ENCODE measurements around the gene TMEM151A.
A peak's percentile ranks its signal among the peaks of the same experiment; 100 is the strongest.

Gene TMEM151A

GRCh38 chr11:66324664-66325063 lies 33.0 kb downstream of the TMEM151A start:
- no peak for DNase-seq

- DNase-seq = no peak
Observed at GRCh38 chr11:66325263-66325671, 33.6 kb downstream of the TMEM151A start.

DNA sequence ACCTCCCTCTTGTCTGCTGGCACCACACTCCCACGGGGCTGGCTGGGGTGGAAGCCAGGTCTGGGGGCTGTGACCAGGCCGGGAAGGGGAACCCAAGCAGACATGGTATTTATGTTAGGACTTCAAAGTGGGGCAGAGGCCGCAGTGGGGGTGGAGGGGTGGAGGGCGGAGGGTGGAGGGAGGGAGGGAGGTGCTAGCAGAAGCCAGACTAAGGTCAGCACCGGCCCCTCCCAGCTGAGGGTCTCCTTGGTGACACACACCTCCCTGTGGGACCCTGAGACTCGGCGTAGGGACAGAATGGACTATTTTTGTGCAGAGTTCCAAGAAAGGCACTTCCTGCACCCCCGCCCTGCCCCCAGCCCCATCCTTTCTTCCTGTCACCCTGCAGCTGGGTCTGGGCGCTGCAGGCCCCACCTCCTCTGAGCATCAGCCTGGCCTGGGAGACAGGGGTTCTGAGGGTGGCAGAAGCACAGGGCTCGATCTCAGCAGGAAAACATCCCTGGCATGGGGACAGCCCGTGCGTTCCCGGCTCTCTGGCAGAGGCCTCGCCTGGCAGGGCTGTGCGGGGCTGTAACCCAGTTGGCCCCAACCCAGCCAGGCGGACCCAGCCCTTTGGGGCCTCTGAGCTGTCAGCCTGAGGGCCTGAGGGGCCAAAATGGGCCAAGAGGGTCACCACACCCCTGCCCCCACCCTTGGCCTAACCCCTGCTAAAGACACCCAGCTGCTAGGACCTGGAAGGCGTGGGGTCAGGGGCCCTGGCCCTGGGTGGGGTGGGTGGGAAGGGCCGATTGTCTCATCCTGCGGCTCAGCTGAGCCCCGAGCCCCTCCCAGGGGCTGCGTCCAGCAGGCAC lies 34.8 kb downstream of the TMEM151A start:
- no peak for DNase-seq

DNA sequence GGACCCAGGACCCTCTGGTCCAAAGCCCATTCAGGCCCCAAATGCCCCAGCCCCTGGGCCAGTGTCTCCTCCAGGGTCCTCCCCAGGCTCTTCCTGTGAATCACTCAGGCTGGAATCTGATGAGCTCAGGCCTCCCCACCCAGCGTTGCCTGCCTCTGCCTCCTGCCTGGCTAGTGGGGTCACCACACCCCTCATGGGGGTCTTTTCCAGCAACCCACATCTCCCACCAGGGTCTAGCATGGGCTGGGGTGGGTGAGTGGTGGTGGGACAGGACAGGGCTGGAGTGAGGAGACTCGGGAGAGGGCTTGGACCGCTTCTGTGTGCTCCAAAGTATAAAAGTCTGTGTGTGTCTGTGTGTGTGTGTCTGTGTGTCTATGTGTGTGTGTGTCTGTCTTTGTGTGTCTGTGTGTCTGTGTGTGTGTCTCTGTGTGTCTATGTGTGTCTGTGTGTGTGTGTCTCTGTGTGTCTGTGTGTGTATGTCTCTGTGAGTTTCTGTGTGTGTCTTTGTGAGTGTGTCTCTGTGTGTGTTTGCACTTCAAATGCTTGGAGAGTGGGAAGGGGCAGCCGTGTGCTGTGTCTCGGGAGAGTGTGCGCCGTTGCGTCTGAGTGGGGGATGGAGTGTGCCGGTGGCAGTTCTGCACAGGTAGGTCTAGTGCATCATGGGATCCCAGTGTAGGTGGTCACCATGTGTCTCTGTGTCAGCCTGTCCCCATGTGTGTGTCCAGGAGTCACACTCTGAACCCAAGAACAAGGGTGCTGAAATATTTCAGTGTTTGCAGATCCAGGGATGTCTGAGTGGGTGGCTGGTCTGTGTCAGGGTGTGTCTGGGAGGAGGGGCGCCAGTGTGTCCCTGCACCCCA lies 35.7 kb downstream of the TMEM151A start:
- no peak for DNase-seq

DNA sequence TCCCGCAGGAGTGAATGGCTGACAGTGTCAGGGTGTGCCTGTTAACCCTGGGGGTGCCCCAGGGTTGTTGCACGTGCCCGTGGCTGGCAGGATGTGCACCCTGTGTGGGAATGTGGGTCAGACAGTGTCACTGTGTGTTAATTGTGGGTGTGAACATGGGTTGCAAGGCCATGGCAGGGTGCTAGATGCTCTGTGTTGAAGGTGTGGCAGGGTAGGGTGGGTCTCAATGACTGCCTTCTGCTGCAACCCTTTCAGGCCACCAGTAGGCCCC lies 36.3 kb downstream of the TMEM151A start:
- no peak for DNase-seq

- DNase-seq = peak; percentile 55 to 63
Observed at GRCh38 chr11:66328302-66329144, 36.8 kb downstream of the TMEM151A start.

GRCh38 chr11:66329165-66329673 lies 37.5 kb downstream of the TMEM151A start:
- DNase-seq = no peak

GRCh38 chr11:66330931-66331330 lies 39.2 kb downstream of the TMEM151A start:
- DNase-seq = no peak

- no peak for DNase-seq
Observed at GRCh38 chr11:66331542-66332370, 40.1 kb downstream of the TMEM151A start.

DNA sequence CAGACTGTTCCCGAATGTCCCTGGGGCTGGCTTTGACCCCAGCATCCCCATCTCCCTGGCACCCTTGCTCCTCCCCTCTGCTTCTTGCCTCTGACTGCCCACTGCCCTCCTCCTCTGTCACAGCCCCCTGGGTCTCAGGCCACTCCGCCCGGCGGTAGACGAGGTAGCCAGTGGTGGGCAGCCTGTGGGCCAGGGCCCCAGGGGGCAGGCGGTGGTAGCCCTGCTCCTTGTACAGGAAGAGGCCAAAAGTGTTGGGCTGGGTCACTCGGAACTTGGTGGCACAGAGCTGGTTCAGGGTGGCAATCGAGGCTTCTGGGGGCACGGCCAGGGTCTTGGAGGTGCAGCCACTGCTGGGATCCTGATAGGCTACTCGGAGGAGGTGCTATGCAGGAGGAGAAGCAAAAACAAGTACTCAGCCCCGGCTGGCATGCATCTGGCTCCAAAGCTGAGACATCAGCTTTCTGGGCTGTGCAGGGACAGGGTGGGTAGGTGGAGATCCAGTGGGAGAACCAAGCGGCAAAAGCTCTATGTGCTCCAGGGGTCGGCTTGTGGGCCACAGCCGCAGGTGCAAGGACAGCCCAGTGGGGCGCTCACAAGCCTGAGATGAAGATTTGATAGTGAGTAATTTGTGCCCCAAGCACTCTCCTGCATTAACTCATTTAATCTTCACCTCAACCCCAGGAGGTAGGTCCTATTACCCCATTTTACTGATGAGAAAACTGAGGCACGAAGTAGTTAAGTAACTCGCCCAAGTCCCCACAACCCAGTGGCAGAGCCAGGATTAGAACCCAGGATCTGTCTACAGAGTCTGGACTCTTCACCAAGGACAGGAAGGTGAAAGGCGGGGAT lies 40.9 kb downstream of the TMEM151A start:
- no peak for DNase-seq

GRCh38 chr11:66333220-66333877 lies 41.7 kb downstream of the TMEM151A start:
- DNase-seq = no peak

GRCh38 chr11:66333896-66334604 lies 42.4 kb downstream of the TMEM151A start:
- no peak for DNase-seq

GRCh38 chr11:66334605-66335442 lies 43.1 kb downstream of the TMEM151A start:
- DNase-seq = no peak

- no peak for DNase-seq
Observed at GRCh38 chr11:66335531-66336233, 44.0 kb downstream of the TMEM151A start.

DNA sequence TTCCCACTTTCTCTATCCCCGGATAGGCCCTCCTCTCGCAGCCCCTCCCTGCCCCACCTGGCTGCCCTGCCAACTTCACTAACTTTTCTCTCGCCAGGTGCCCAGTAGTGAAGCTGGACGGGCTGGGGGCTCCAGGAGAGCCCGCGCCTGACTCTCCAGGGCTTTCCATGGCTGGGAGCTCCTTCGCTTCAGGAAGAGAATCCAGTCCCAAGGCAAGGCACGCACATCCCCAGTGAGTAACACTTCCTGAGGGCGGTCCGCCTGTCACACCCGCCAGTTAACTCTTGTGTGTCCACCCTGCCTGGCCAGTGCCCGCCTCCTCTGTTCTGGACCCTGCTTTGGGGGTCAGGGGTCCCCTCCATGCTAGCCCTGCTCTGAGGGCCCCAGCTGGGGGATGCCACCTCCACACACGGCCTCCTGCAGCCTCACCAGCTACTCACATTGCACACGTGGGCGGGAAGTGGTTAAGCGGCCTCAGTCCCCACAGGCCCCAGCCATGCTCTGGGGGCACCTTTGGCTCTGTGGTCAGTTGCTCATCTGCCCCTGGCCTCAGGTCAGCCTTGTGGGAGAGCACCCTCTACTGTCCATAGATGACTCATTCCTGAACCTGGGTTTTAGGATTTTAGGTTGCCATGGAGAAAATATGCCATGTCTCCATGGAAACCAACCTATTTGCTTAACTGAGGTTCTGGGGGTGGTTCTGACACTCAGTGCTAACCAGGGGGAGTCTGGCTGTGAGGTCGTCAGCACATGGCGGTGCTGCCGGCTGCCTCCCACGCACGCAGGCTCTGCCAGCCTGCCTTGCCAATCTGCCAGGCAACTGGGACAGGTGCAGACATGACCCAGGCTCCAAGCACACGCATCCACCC lies 44.8 kb downstream of the TMEM151A start, which contains the start of gene RIN1:
RIN1 (minus strand) TSS at position 201 of the 869 bp plus-strand sequence; CDS start at position 169, 32 bp downstream.
- peak; percentile 33 to 58 for DNase-seq

- no peak for DNase-seq
Observed at GRCh38 chr11:66337103-66337899, 45.6 kb downstream of the TMEM151A start.

All from AML-193 (cell line).